HCT116 (cell line): ENCODE measurements around the gene GNA15. TPM values are rescaled to one million over a fixed set of nuclear protein-coding genes. Genes with fewer than 3 reads are reported as not detected.

ENCODE experiments used
- ATAC-seq: fragments of 200-7000 bp; cut with Tn5 transposase; 2 replicates; pipeline ENCODE4 v1.9.1; 2020; ENCODE audit warnings: mild to moderate bottlenecking, moderate library complexity
- BruUV-seq: library from RNA; stranded (reverse); fragments of 400-500 nt; replicated peaks from 2 replicates; lab custom pipeline; 2021; lab: Mats Ljungman, UMichigan
- CTCF ChIA-PET: fragments of 300-600 bp; sonication (Branson Sonifier 250); formaldehyde crosslinking; loops from one replicate; lab custom pipeline; 2021; ENCODE audit warnings: antibody characterized with exemption; lab: Charles Lee
- POLR2A ChIA-PET: fragments of 300-600, 350-600 bp; sonication (Branson Sonifier 250); formaldehyde crosslinking; loops from one replicate; lab custom pipeline; 2021; ENCODE audit warnings: antibody characterized with exemption; lab: Charles Lee
- RAD21 ChIA-PET, 2 experiments: fragments of 300-600 bp; sonication (Branson Sonifier 250); formaldehyde crosslinking; loops; one replicate each; lab custom pipeline; 2023; ENCODE audit warnings: low total read pairs in 2 of 2; ENCODE audit not compliant: uncharacterized antibody in 2 of 2, unreplicated experiment in 2 of 2, low non-redundant PET in 1 of 2; lab: Charles Lee
- DNase-seq: peaks from one replicate; pipeline ENCODE4 v3.0.0-alpha.2; 2010; ENCODE audit warnings: low read depth, low spot score
- H2AFZ ChIP-seq: fragments of 200-600 bp; shearing (Covaris generic), sonication (generic); 2 replicates; pipeline ENCODE4 v1.6.1; 2017; ENCODE audit warnings: low read depth, mixed run types, mixed read lengths, antibody characterized with exemption, low read length; ENCODE audit not compliant: poor library complexity, severe bottlenecking
- H3K27ac ChIP-seq: 2 replicates; pipeline ENCODE4 v1.5.1; 2012; ENCODE audit warnings: low read depth, low read length
- H3K27me3 ChIP-seq: fragments of 200-600 bp; sonication (generic); 2 replicates; pipeline ENCODE4 v1.6.1; 2016; ENCODE audit warnings: mixed run types, low read length, mixed read lengths; ENCODE audit not compliant: insufficient read depth
- H3K36me3 ChIP-seq, 2 experiments: fragments of 200-500 bp in 1 of 2; fragments of 200-600 bp in 1 of 2; sonication (Bioruptor generic) in 1 of 2; sonication (generic) in 1 of 2; 2 replicates each; pipeline versions ENCODE4 v1.5.1 to v1.6.1; 2014 to 2016; ENCODE audit warnings: low read length in 2 of 2, inconsistent platforms in 1 of 2, mixed read lengths in 1 of 2, mixed run types in 1 of 2; ENCODE audit not compliant: insufficient read depth in 2 of 2, control insufficient read depth in 1 of 2
- H3K4me1 ChIP-seq, 2 experiments: fragments of 200-600 bp in 1 of 2; sonication (generic) in 1 of 2; 2 replicates each; pipeline versions ENCODE4 v1.5.1 to v1.6.1; 2012 to 2017; ENCODE audit warnings: low read length in 2 of 2, inconsistent platforms in 1 of 2, mild to moderate bottlenecking in 1 of 2, mixed read lengths in 1 of 2, mixed run types in 1 of 2, moderate library complexity in 1 of 2; ENCODE audit not compliant: insufficient read depth in 2 of 2, control insufficient read depth in 1 of 2
- H3K4me2 ChIP-seq: fragments of 200-600 bp; sonication (generic); 2 replicates; pipeline ENCODE4 v1.6.1; 2017; ENCODE audit warnings: mixed run types, low read length, mixed read lengths
- H3K4me3 ChIP-seq, 2 experiments: fragments of 200-600 bp in 1 of 2; sonication (generic) in 1 of 2; replicated peaks in 1 of 2; 2 replicates each; pipeline ENCODE4 v1.5.1; 2011 to 2016; ENCODE audit warnings: low read length in 2 of 2, control low read depth in 1 of 2, low read depth in 1 of 2, mild to moderate bottlenecking in 1 of 2, mixed read lengths in 1 of 2, mixed run types in 1 of 2
- H3K79me2 ChIP-seq: fragments of 200-600 bp; sonication (generic); 2 replicates; pipeline ENCODE4 v1.6.1; 2017; ENCODE audit warnings: mild to moderate bottlenecking, mixed run types, low read length, moderate library complexity, mixed read lengths; ENCODE audit not compliant: insufficient read depth
- H3K9ac ChIP-seq: fragments of 200-600 bp; sonication (generic); 2 replicates; pipeline ENCODE4 v1.6.1; 2016; ENCODE audit warnings: low read length, mixed read lengths
- H3K9me2 ChIP-seq: fragments of 200-600 bp; sonication (generic), shearing (Covaris generic); 2 replicates; pipeline ENCODE4 v1.6.1; 2017; ENCODE audit warnings: mixed run types, mild to moderate bottlenecking, moderate library complexity; ENCODE audit not compliant: insufficient read depth
- H3K9me3 ChIP-seq, 2 experiments: fragments of 200-500 bp in 1 of 2; fragments of 200-600 bp in 1 of 2; sonication (Bioruptor generic) in 1 of 2; sonication (generic) in 1 of 2; 2 replicates each; pipeline ENCODE4 v1.6.1; 2014 to 2017; ENCODE audit warnings: low read length in 2 of 2, mixed read lengths in 2 of 2, inconsistent platforms in 1 of 2, low read depth in 1 of 2, mild to moderate bottlenecking in 1 of 2, mixed run types in 1 of 2, moderate library complexity in 1 of 2; ENCODE audit not compliant: control insufficient read depth in 1 of 2, insufficient read depth in 1 of 2
- H4K20me1 ChIP-seq: fragments of 200-600 bp; sonication (generic), shearing (Covaris generic); 2 replicates; pipeline ENCODE4 v1.6.1; 2017; ENCODE audit warnings: mixed run types, mild to moderate bottlenecking, moderate library complexity; ENCODE audit not compliant: insufficient read depth
- ATF3 ChIP-seq: IDR thresholded peaks from 2 replicates; pipeline ENCODE4 v1.6.1; 2012
- ELF1 ChIP-seq: IDR thresholded peaks from 2 replicates; pipeline ENCODE4 v1.6.1; 2012; ENCODE audit warnings: low read depth, borderline replicate concordance
- EZH2 ChIP-seq: fragments of 200-600 bp; sonication (generic); IDR thresholded peaks from 2 replicates; pipeline ENCODE4 v1.6.1; 2017; ENCODE audit warnings: antibody characterized with exemption, mixed run types
- JUND ChIP-seq: IDR thresholded peaks from 2 replicates; pipeline ENCODE4 v1.6.1; 2012
- MAX ChIP-seq: IDR thresholded peaks from 2 replicates; pipeline ENCODE4 v1.6.1; 2012
- POLR2AphosphoS5 ChIP-seq: IDR thresholded peaks from 2 replicates; pipeline ENCODE4 v1.6.1; 2011; ENCODE audit warnings: mild to moderate bottlenecking, low read depth, low read length, moderate library complexity
- RAD21 ChIP-seq: IDR thresholded peaks from 2 replicates; pipeline ENCODE4 v1.6.1; 2012; ENCODE audit warnings: low read depth, mild to moderate bottlenecking
- SIN3A ChIP-seq: IDR thresholded peaks from 2 replicates; pipeline ENCODE4 v1.6.1; 2012; ENCODE audit warnings: low read depth
- SP1 ChIP-seq: IDR thresholded peaks from 2 replicates; pipeline ENCODE4 v1.6.1; 2012; ENCODE audit warnings: low read depth
- SRF ChIP-seq: IDR thresholded peaks from 2 replicates; pipeline ENCODE4 v1.6.1; 2012; ENCODE audit warnings: low read depth
- ZFX ChIP-seq: fragments of 450-650 bp; IDR thresholded peaks from 2 replicates; pipeline ENCODE4 v1.6.1; 2017
- intact Hi-C: fragments of 100-400 bp; cut with micrococcal nuclease; formaldehyde crosslinking; loops from 2 replicates; pipeline ENCODE4 v1.10.0; 2022
- total RNA-seq: library from RNA; stranded (reverse); gene quantifications from one replicate; pipeline ENCODE4 v1.2.1, GENCODE V29; 2021; ENCODE audit not compliant: unreplicated experiment

The GNA15 gene
- total RNA-seq, 1 experiment from 2014 or later, result 1.5 TPM

GRCh38 chr19:3204646-3205275 is 68.9 kb downstream of the GNA15 start:
- CTCF ChIA-PET, result no interaction called here
- BruUV-seq, result no TSS peak
- Histone ChIP-seq H3K27ac (no peak overlapping the region; the same call in 1 of the 2 replicates), H3K4me2 (no peak overlapping the region), H3K9me2 (no peaks in the 10 kb centered on the region), H3K4me1 (no peaks in the 10 kb centered on the region), H3K9me3 (no peaks in the 10 kb centered on the region), H3K36me3 (peaks cover 14 to 27% of the 10 kb centered on the region in 2 experiments; a peak in 3 of 4 replicates), H2AFZ (no peak overlapping the region), H3K9ac (no peak overlapping the region), H3K79me2 (no peaks in the 10 kb centered on the region), H4K20me1 (no peaks in the 10 kb centered on the region), H3K4me3 (no peak overlapping the region), H3K27me3 (no peaks in the 10 kb centered on the region)
- TF ChIP-seq EZH2 (no peak), RAD21 (no peak), SP1 (no peak), ELF1 (no peak), JUND (no peak), ZFX (no peak), POLR2AphosphoS5 (no peak), SIN3A (no peak), SRF (no peak), MAX (no peak), ATF3 (no peak)
- RAD21 ChIA-PET, result no interaction called here
- DNase-seq (no peak), ATAC-seq (no peak)
- intact Hi-C loops, result no loop called here
- POLR2A ChIA-PET, result no interaction called here
